H9 (cell line): ENCODE results near the gene DNAJC12. TPM values are rescaled to one million over a fixed set of nuclear protein-coding genes. Genes with fewer than 3 reads are reported as not detected.
"Not testable (repeated sequence)": the region's sequence is repeated elsewhere in the genome, so short reads cannot be mapped to it uniquely, and the experiment has no call there.

Source experiments
- DNase-seq: peaks from one replicate; pipeline ENCODE4 v3.0.0-alpha.2; 2017
- H2AFZ ChIP-seq: one replicate; pipeline ENCODE4 v1.6.1; 2013; ENCODE audit warnings: mild to moderate bottlenecking, low read length, control low read depth, moderate library complexity
- H2AK5ac ChIP-seq: 2 replicates; pipeline ENCODE4 v1.6.1; 2013; ENCODE audit warnings: low read length, control low read depth, mixed read lengths; ENCODE audit not compliant: insufficient read length
- H2BK120ac ChIP-seq: one replicate; pipeline ENCODE4 v1.6.1; 2013; ENCODE audit warnings: low read depth, mild to moderate bottlenecking, low read length, control low read depth, inconsistent platforms; ENCODE audit not compliant: poor library complexity, severe bottlenecking
- H2BK12ac ChIP-seq: 2 replicates; pipeline ENCODE4 v1.6.1; 2013; ENCODE audit warnings: low read length, control low read depth, mixed read lengths, low read depth; ENCODE audit not compliant: insufficient read length
- H2BK15ac ChIP-seq: 2 replicates; pipeline ENCODE4 v1.6.1; 2013; ENCODE audit warnings: low read depth, low read length, control low read depth
- H2BK20ac ChIP-seq: one replicate; pipeline ENCODE4 v1.6.1; 2013; ENCODE audit warnings: low read depth, mild to moderate bottlenecking, low read length, control low read depth, inconsistent platforms; ENCODE audit not compliant: poor library complexity, severe bottlenecking
- H2BK5ac ChIP-seq: 2 replicates; pipeline ENCODE4 v1.6.1; 2013; ENCODE audit warnings: low read length, control low read depth, mixed read lengths; ENCODE audit not compliant: insufficient read length
- H3K14ac ChIP-seq: 2 replicates; pipeline ENCODE4 v1.6.1; 2013; ENCODE audit warnings: low read length, control low read depth; ENCODE audit not compliant: insufficient read depth
- H3K18ac ChIP-seq: 2 replicates; pipeline ENCODE4 v1.6.1; 2013; ENCODE audit warnings: low read depth, mild to moderate bottlenecking, mixed read lengths, low read length, control low read depth; ENCODE audit not compliant: insufficient read length
- H3K23ac ChIP-seq: 2 replicates; pipeline ENCODE4 v1.6.1; 2013; ENCODE audit warnings: low read length, control low read depth, mixed read lengths, low read depth; ENCODE audit not compliant: insufficient read length
- H3K23me2 ChIP-seq: 2 replicates; pipeline ENCODE4 v1.6.1; 2013; ENCODE audit warnings: low read depth, mild to moderate bottlenecking, mixed read lengths, low read length, control low read depth; ENCODE audit not compliant: insufficient read length, poor library complexity, severe bottlenecking
- H3K27ac ChIP-seq: 2 replicates; pipeline ENCODE4 v1.5.1; 2013; ENCODE audit warnings: low read length, control low read depth, mixed read lengths, low read depth; ENCODE audit not compliant: insufficient read length
- H3K27me3 ChIP-seq: 2 replicates; pipeline ENCODE4 v1.6.1; 2013; ENCODE audit warnings: low read length, control low read depth, inconsistent platforms; ENCODE audit not compliant: insufficient read depth
- H3K4ac ChIP-seq: 2 replicates; pipeline ENCODE4 v1.6.1; 2013; ENCODE audit warnings: low read depth, mild to moderate bottlenecking, control low read depth, inconsistent platforms, low read length, moderate library complexity
- H3K4me1 ChIP-seq: 2 replicates; pipeline ENCODE4 v1.6.1; 2013; ENCODE audit warnings: low read length, control low read depth, inconsistent platforms; ENCODE audit not compliant: insufficient read depth
- H3K4me2 ChIP-seq: 2 replicates; pipeline ENCODE4 v1.6.1; 2013; ENCODE audit warnings: low read length, control low read depth, mixed read lengths; ENCODE audit not compliant: insufficient read length, insufficient read depth
- H3K56ac ChIP-seq: 2 replicates; pipeline ENCODE4 v1.6.1; 2013; ENCODE audit warnings: low read depth, mild to moderate bottlenecking, mixed read lengths, low read length, control low read depth; ENCODE audit not compliant: insufficient read length
- H3K79me1 ChIP-seq: 2 replicates; pipeline ENCODE4 v1.6.1; 2013; ENCODE audit warnings: low read depth, mild to moderate bottlenecking, moderate library complexity, low read length, control low read depth, inconsistent platforms; ENCODE audit not compliant: insufficient read depth, poor library complexity, severe bottlenecking
- H3K79me2 ChIP-seq: 2 replicates; pipeline ENCODE4 v1.6.1; 2013; ENCODE audit warnings: low read length, control low read depth, inconsistent platforms; ENCODE audit not compliant: insufficient read depth
- H3K9ac ChIP-seq: 2 replicates; pipeline ENCODE4 v1.6.1; 2013; ENCODE audit warnings: low read length, control low read depth, mixed read lengths; ENCODE audit not compliant: insufficient read length; ENCODE audit errors: extremely low read depth
- H3K9me3 ChIP-seq: one replicate; pipeline ENCODE4 v1.6.1; 2013; ENCODE audit warnings: low read depth, low read length, inconsistent platforms; ENCODE audit not compliant: control insufficient read depth
- H3T11ph ChIP-seq: one replicate; pipeline ENCODE4 v1.6.1; 2013; ENCODE audit warnings: mild to moderate bottlenecking, low read length, control low read depth, inconsistent platforms
- H4K20me1 ChIP-seq: one replicate; pipeline ENCODE4 v1.6.1; 2013; ENCODE audit not compliant: control insufficient read depth, insufficient read length, insufficient read depth
- H4K5ac ChIP-seq: 2 replicates; pipeline ENCODE4 v1.6.1; 2013; ENCODE audit warnings: low read depth, mild to moderate bottlenecking, mixed read lengths, low read length, control low read depth; ENCODE audit not compliant: insufficient read length
- H4K8ac ChIP-seq: replicated peaks from 2 replicates; pipeline ENCODE4 v1.6.1; 2013; ENCODE audit warnings: low read length, control low read depth, mixed read lengths, low read depth; ENCODE audit not compliant: insufficient read length
- H4K91ac ChIP-seq: 2 replicates; pipeline ENCODE4 v1.6.1; 2013; ENCODE audit warnings: low read depth, mild to moderate bottlenecking, moderate library complexity, mixed read lengths, low read length, control low read depth; ENCODE audit not compliant: insufficient read length
- H3K27ac Mint-ChIP-seq, 3 experiments: 2 replicates in 2 of 3; 3 replicates in 1 of 3; pipeline ENCODE4 v1.8.0; 2020 to 2021; ENCODE audit warnings: mixed read lengths in 3 of 3, mild to moderate bottlenecking in 1 of 3, moderate library complexity in 1 of 3
- H3K27me3 Mint-ChIP-seq: 2 replicates; pipeline ENCODE4 v1.8.0; 2021; ENCODE audit warnings: low read depth, mild to moderate bottlenecking, moderate library complexity, mixed read lengths
- H3K36me3 Mint-ChIP-seq, 3 experiments: 2 replicates in 2 of 3; 3 replicates in 1 of 3; pipeline ENCODE4 v1.8.0; 2020 to 2021; ENCODE audit warnings: low read depth in 3 of 3, mixed read lengths in 3 of 3; ENCODE audit not compliant: insufficient read depth in 1 of 3
- H3K4me1 Mint-ChIP-seq, 2 experiments: 2 replicates each; pipeline ENCODE4 v1.8.0; 2020; ENCODE audit warnings: mixed read lengths in 2 of 2
- H3K4me3 Mint-ChIP-seq, 2 experiments: 2 replicates in 1 of 2; 3 replicates in 1 of 2; pipeline ENCODE4 v1.8.0; 2020 to 2021; ENCODE audit warnings: mild to moderate bottlenecking in 2 of 2, mixed read lengths in 2 of 2, moderate library complexity in 1 of 2
- H3K9me3 Mint-ChIP-seq, 2 experiments: 2 replicates in 1 of 2; 3 replicates in 1 of 2; pipeline ENCODE4 v1.8.0; 2020; ENCODE audit warnings: mild to moderate bottlenecking in 2 of 2, mixed read lengths in 2 of 2, moderate library complexity in 1 of 2
- WGBS: extraction: QIAGEN DNeasy Blood & Tissue Kit; methylation state at CpG from one replicate; pipeline ENCODE4 v1.1.7; 2013; ENCODE audit warnings: missing lambda C conversion rate, low lambda C conversion rate, mixed read lengths; ENCODE audit not compliant: insufficient read length; ENCODE audit errors: extremely low coverage; 5-methylcytosine and 5-hydroxymethylcytosine counted together
- total RNA-seq: library from RNA; stranded (reverse); gene quantifications from 2 replicates; pipeline ENCODE4 v1.2.1, GENCODE V29; 2021
- TF ChIP-seq, protein P1 (sequence below): fragments of 200-600 bp; sonication (generic); conservative IDR thresholded peaks from 3 replicates; pipeline ENCODE4 v1.8.0; 2021; ENCODE audit warnings: antibody characterized with exemption, mild to moderate bottlenecking

DNAJC12 gene
- total RNA-seq, 1 experiment from 2014 or later: 0.85 TPM

DNA sequence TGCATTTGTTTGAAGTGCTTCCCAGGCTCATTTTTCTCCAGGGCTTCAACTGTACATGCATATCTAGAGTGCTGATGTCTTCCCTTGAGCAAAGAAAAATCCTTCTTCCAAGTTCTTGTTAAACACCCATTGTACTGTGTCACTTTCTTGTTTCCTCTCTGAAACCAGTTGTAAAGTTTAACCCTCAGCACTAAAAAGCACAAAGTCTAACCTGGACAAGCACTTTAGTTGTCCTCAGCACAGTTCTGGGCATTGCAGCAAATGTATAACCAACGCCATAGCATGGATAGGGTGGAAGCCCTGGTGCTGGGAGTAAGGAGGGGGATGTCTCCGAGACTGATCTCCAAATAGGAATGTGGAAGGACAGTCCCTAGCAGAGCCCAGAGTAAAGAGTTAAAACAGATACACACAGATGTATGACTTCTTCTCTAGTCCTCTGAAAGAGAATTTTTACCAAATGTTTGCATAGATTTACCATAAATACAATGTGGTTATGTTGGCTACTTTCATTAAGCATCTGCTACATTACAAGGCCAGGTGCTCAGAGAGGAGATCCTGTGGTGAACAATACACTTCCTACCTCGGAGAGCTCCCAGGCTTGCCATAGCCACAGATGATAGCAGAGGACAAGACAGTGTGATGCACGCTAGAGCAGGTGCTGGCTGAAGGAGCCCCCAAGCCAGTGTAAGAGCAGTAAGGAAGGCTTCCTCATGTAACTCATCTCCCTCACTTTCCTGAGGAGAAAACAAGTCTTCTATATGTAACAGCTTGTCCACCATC, 57.0 kb downstream of the DNAJC12 start:
- Histone ChIP-seq H3K4ac (no peak overlapping the region), H3K9me3 (no peaks in the 10 kb centered on the region), H3K18ac (no peak overlapping the region), H3K27me3 (no peaks in the 10 kb centered on the region), H2BK12ac (no peak overlapping the region), H3K4me2 (no peak overlapping the region), H3K56ac (no peak overlapping the region), H4K91ac (no peak overlapping the region), H4K8ac (no peak overlapping the region), H2BK20ac (no peak overlapping the region), H2AK5ac (no peak overlapping the region), H2AFZ (no peak overlapping the region), H4K20me1 (no peaks in the 10 kb centered on the region), H2BK120ac (no peak overlapping the region), H2BK5ac (no peak overlapping the region), H3K79me2 (no peaks in the 10 kb centered on the region), H3K9ac (no peak overlapping the region), H3K14ac (no peak overlapping the region), H4K5ac (no peak overlapping the region), H2BK15ac (no peak overlapping the region), H3K79me1 (no peaks in the 10 kb centered on the region), H3K4me1 (no peaks in the 10 kb centered on the region), H3K23ac (no peak overlapping the region), H3K27ac (no peak overlapping the region), H3T11ph (no peak overlapping the region), H3K23me2 (no peaks in the 10 kb centered on the region)
- Mint-ChIP-seq H3K4me1 (no peaks in the 10 kb centered on the region), H3K4me3 (no peak overlapping the region), H3K9me3 (no peaks in the 10 kb centered on the region), H3K36me3 (no peaks in the 10 kb centered on the region), H3K27ac (no peak overlapping the region), H3K27me3 (no peaks in the 10 kb centered on the region)
- no CpG with 5 or more reads among the region's 4 CpGs for WGBS
- TF ChIP-seq, protein P1, sequence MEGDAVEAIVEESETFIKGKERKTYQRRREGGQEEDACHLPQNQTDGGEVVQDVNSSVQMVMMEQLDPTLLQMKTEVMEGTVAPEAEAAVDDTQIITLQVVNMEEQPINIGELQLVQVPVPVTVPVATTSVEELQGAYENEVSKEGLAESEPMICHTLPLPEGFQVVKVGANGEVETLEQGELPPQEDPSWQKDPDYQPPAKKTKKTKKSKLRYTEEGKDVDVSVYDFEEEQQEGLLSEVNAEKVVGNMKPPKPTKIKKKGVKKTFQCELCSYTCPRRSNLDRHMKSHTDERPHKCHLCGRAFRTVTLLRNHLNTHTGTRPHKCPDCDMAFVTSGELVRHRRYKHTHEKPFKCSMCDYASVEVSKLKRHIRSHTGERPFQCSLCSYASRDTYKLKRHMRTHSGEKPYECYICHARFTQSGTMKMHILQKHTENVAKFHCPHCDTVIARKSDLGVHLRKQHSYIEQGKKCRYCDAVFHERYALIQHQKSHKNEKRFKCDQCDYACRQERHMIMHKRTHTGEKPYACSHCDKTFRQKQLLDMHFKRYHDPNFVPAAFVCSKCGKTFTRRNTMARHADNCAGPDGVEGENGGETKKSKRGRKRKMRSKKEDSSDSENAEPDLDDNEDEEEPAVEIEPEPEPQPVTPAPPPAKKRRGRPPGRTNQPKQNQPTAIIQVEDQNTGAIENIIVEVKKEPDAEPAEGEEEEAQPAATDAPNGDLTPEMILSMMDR: no peak
- DNase-seq: no peak

DNA sequence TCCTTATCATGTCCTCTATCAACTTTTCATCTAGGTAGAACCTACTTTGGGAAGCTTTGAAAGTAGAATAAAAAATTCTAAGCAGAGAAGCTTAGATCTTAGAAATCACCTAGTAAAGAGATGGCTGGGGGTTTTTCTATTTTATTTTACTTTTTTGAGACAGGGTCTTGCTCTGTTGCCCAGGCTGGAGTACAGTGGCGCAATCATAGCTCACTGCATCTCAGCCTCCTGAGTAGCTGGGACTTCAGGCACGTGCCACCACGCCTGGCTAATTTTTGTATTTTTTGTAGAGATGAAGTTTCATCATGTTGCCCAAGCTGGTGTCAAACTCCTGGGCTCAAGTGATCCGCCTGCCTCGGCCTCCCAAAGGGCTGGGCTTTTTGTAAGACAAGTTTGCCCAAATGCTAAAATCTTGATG, 57.8 kb downstream of the DNAJC12 start:
- H2AK5ac ChIP-seq, H3K9me3 Mint-ChIP-seq, H3K9me3 ChIP-seq, H3T11ph ChIP-seq, H3K14ac ChIP-seq, H4K20me1 ChIP-seq, H4K91ac ChIP-seq, H3K9ac ChIP-seq, H3K27ac ChIP-seq, H2AFZ ChIP-seq, H3K27ac Mint-ChIP-seq, H3K23ac ChIP-seq, H3K18ac ChIP-seq, H2BK5ac ChIP-seq, H3K79me2 ChIP-seq, H2BK15ac ChIP-seq, H3K23me2 ChIP-seq, H3K4me1 Mint-ChIP-seq, H3K4me3 Mint-ChIP-seq, H4K5ac ChIP-seq, DNase-seq, H3K4me2 ChIP-seq, H3K4me1 ChIP-seq, H2BK120ac ChIP-seq, H3K27me3 ChIP-seq, H3K79me1 ChIP-seq, H2BK20ac ChIP-seq, H3K4ac ChIP-seq, H3K27me3 Mint-ChIP-seq, H3K36me3 Mint-ChIP-seq, H4K8ac ChIP-seq, H3K56ac ChIP-seq, H2BK12ac ChIP-seq: not testable (repeated sequence)
- no CpG with 5 or more reads among the region's 5 CpGs for WGBS
